Esophagus muscularis mucosa (tissue), 4 donors: ENCODE data around the gene SLC6A3. TPM values are rescaled to one million over a fixed set of nuclear protein-coding genes. Genes with fewer than 3 reads are reported as not detected.

Experiments used
- DNase-seq: peaks from one replicate; pipeline ENCODE4 v3.0.0-alpha.2; 2017; ENCODE audit errors: extremely low spot score
- H3K27ac ChIP-seq, 4 donors: fragments of 200-600 bp; sonication (generic); replicated peaks in 1 of 4; 1 replicate in 3 of 4; 2 replicates in 1 of 4; pipeline ENCODE4 v1.5.1; 2016 to 2019; ENCODE audit warnings: mild to moderate bottlenecking in 1 of 4
- H3K27me3 ChIP-seq, 4 donors: fragments of 200-600 bp; sonication (generic); one replicate each; pipeline versions ENCODE4 v1.5.1 to v1.6.0; 2016 to 2019
- H3K36me3 ChIP-seq, 4 donors: fragments of 200-600 bp; sonication (generic); one replicate each; pipeline ENCODE4 v1.5.1; 2016 to 2019
- H3K4me1 ChIP-seq, 4 donors: fragments of 200-600 bp; sonication (generic); one replicate each; pipeline ENCODE4 v1.5.1; 2016 to 2019
- H3K4me3 ChIP-seq, 4 donors: fragments of 200-600 bp; sonication (generic); 1 replicate in 2 of 4; 2 replicates in 2 of 4; pipeline ENCODE4 v1.5.1; 2016 to 2019; ENCODE audit warnings: mild to moderate bottlenecking in 4 of 4, moderate library complexity in 1 of 4
- H3K9me3 ChIP-seq, 4 donors: fragments of 200-600 bp; sonication (generic); 1 replicate in 3 of 4; 2 replicates in 1 of 4; pipeline ENCODE4 v1.5.1; 2016 to 2019
- CTCF ChIP-seq, 3 experiments: fragments of 200-600 bp in 2 of 3; fragments of 450-650 bp in 1 of 3; sonication (generic) in 2 of 3; IDR thresholded peaks; one replicate each; pipeline ENCODE4 v1.5.1; 2017 to 2019; ENCODE audit warnings: antibody characterized with exemption in 3 of 3, mild to moderate bottlenecking in 2 of 3, moderate library complexity in 1 of 3
- EP300 ChIP-seq: sonication (generic); formaldehyde crosslinking; IDR thresholded peaks from one replicate; pipeline ENCODE4 v1.6.1; 2017; ENCODE audit warnings: antibody characterized with exemption
- POLR2A ChIP-seq: fragments of 450-650 bp; IDR thresholded peaks from one replicate; pipeline ENCODE4 v1.6.1; 2017; ENCODE audit warnings: antibody characterized with exemption, moderate library complexity, mild to moderate bottlenecking, low read depth
- POLR2AphosphoS5 ChIP-seq, 2 donors: sonication (generic); formaldehyde crosslinking; IDR thresholded peaks; one replicate each; pipeline ENCODE4 v1.6.1; 2017; ENCODE audit warnings: antibody characterized with exemption in 2 of 2
- WGBS: methylation state at CpG from one replicate; pipeline ENCODE4 v1.1.5; 2018; 5-methylcytosine and 5-hydroxymethylcytosine counted together
- intact Hi-C: fragments of 100-400 bp; cut with DNase I; formaldehyde crosslinking; loops from one replicate; pipeline ENCODE4 v1.15.1; 2023
- total RNA-seq, 4 donors: library from RNA; depleted of rRNA; stranded (reverse); fragments of >200 nt; gene quantifications; one replicate each; pipeline versions ENCODE4 v1.1.0 to v1.2.1, GENCODE V29; 2016

Gene SLC6A3
- total RNA-seq, 4 donors from 2014 or later, result 0.06 TPM; not detected in 3

- WGBS, result 82% methylated on average over 7 of the region's 16 CpGs
Observed at GRCh38 chr5:1412163-1412562, 33.1 kb downstream of the SLC6A3 start.

GRCh38 chr5:1411099-1411498, 34.1 kb downstream of the SLC6A3 start:
- H3K36me3 ChIP-seq, result no peaks in the 10 kb centered on the region
- TF ChIP-seq POLR2AphosphoS5 (IDR thresholded peaks at IDR 0.05), result no peak
- no peak for TF ChIP-seq CTCF (IDR thresholded peaks at IDR 0.05)
- no peak for TF ChIP-seq POLR2A
- no peak for TF ChIP-seq EP300
- no peak overlapping the region for H3K4me3 ChIP-seq
- H3K27ac ChIP-seq, result no peak overlapping the region
- no peaks in the 10 kb centered on the region for H3K9me3 ChIP-seq
- no peaks in the 10 kb centered on the region for H3K4me1 ChIP-seq
- peaks cover 0 to 84% (median 0%) of the 10 kb centered on the region in 4 donors for H3K27me3 ChIP-seq
- WGBS, result 88% methylated on average over 19 of the region's 22 CpGs
- DNase-seq, result no peak
- intact Hi-C loops, result no loop called here

More at GRCh38 chr5:1412163-1412562, 33.1 kb downstream of the SLC6A3 start:
- Histone ChIP-seq H3K4me1 (no peaks in the 10 kb centered on the region), H3K27me3 (peaks cover 0 to 73% (median 0%) of the 10 kb centered on the region in 4 donors), H3K9me3 (no peaks in the 10 kb centered on the region), H3K27ac (no peak overlapping the region), H3K4me3 (no peak overlapping the region), H3K36me3 (no peaks in the 10 kb centered on the region)
- intact Hi-C loops, result no loop called here
- TF ChIP-seq POLR2A (no peak), POLR2AphosphoS5 (IDR thresholded peaks at IDR 0.05) (no peak), CTCF (IDR thresholded peaks at IDR 0.05) (no peak), EP300 (no peak)
- no peak for DNase-seq

- no peaks in the 10 kb centered on the region for H3K36me3 ChIP-seq
- H3K9me3 ChIP-seq, result no peaks in the 10 kb centered on the region
- intact Hi-C loops, result no loop called here
- TF ChIP-seq POLR2A (no peak), POLR2AphosphoS5 (IDR thresholded peaks at IDR 0.05) (no peak), EP300 (no peak), CTCF (IDR thresholded peaks at IDR 0.05) (no peak)
- H3K27ac ChIP-seq, result no peak overlapping the region
- WGBS, result 86% methylated on average over 9 of the region's 21 CpGs
- no peak for DNase-seq
- H3K27me3 ChIP-seq, result peaks cover 0 to 90% (median 0%) of the 10 kb centered on the region in 4 donors
- no peaks in the 10 kb centered on the region for H3K4me1 ChIP-seq
- no peak overlapping the region for H3K4me3 ChIP-seq
Observed at GRCh38 chr5:1410156-1411014, 34.9 kb downstream of the SLC6A3 start.

GRCh38 chr5:1409381-1410110, 35.7 kb downstream of the SLC6A3 start:
- Histone ChIP-seq H3K9me3 (no peaks in the 10 kb centered on the region), H3K4me3 (no peak overlapping the region), H3K4me1 (no peaks in the 10 kb centered on the region), H3K36me3 (no peaks in the 10 kb centered on the region), H3K27me3 (peaks cover 0 to 85% (median 0%) of the 10 kb centered on the region in 4 donors), H3K27ac (no peak overlapping the region)
- TF ChIP-seq POLR2A (no peak), POLR2AphosphoS5 (IDR thresholded peaks at IDR 0.05) (no peak), EP300 (no peak), CTCF (IDR thresholded peaks at IDR 0.05) (no peak)
- no peak for DNase-seq
- intact Hi-C loops, result no loop called here
- 62% methylated on average over 26 of the region's 33 CpGs for WGBS
